Upper lobe of left lung (tissue), 6 donors: ENCODE data around the gene ARL4D. TPM values are rescaled to one million over a fixed set of nuclear protein-coding genes. Genes with fewer than 3 reads are reported as not detected.

Experiments used
- ATAC-seq, 2 donors: fragments of 200-7000 bp; cut with Tn5 transposase; one replicate each; pipeline ENCODE4 v1.9.1; 2022; ENCODE audit warnings: mild to moderate bottlenecking in 2 of 2, moderate library complexity in 2 of 2; ENCODE audit not compliant: low FRiP score in 2 of 2
- DNase-seq, 2 donors: peaks; one replicate each; pipeline ENCODE4 v3.0.0-alpha.2; 2019 to 2020
- H3K27ac ChIP-seq, 4 donors: fragments of 200-600 bp; sonication (generic); one replicate each; pipeline ENCODE4 v1.5.1; 2016 to 2019
- H3K27me3 ChIP-seq, 4 donors: fragments of 200-600 bp; sonication (generic); one replicate each; pipeline ENCODE4 v1.5.1; 2017 to 2019
- H3K36me3 ChIP-seq, 4 donors: fragments of 200-600 bp; sonication (generic); one replicate each; pipeline ENCODE4 v1.5.1; 2016 to 2019
- H3K4me1 ChIP-seq, 4 donors: fragments of 200-600 bp; sonication (generic); one replicate each; pipeline ENCODE4 v1.5.1; 2018 to 2019
- H3K4me3 ChIP-seq, 4 donors: fragments of 200-600 bp; sonication (generic); one replicate each; pipeline ENCODE4 v1.5.1; 2017 to 2019; ENCODE audit warnings: mild to moderate bottlenecking in 2 of 4, moderate library complexity in 1 of 4
- H3K9me3 ChIP-seq, 4 donors: fragments of 200-600 bp; sonication (generic); one replicate each; pipeline ENCODE4 v1.5.1; 2018 to 2019
- CTCF ChIP-seq, 6 experiments: fragments of 450-650 bp in 4 of 6; fragments of 200-600 bp in 2 of 6; sonication (generic) in 2 of 6; IDR thresholded peaks; one replicate each; pipeline ENCODE4 v1.5.1; 2016 to 2019; ENCODE audit warnings: antibody characterized with exemption in 6 of 6
- EP300 ChIP-seq, 4 donors: sonication (generic); formaldehyde crosslinking; IDR thresholded peaks; one replicate each; pipeline ENCODE4 v1.5.1; 2017; ENCODE audit warnings: antibody characterized with exemption in 4 of 4, control low read depth in 2 of 4
- POLR2A ChIP-seq, 4 donors: fragments of 450-650 bp; IDR thresholded peaks; one replicate each; pipeline ENCODE4 v1.5.1; 2016 to 2017; ENCODE audit warnings: antibody characterized with exemption in 4 of 4, mild to moderate bottlenecking in 2 of 4
- POLR2AphosphoS5 ChIP-seq, 2 donors: sonication (generic); formaldehyde crosslinking; IDR thresholded peaks; one replicate each; pipeline ENCODE4 v1.5.1; 2017; ENCODE audit warnings: antibody characterized with exemption in 2 of 2
- WGBS, 2 donors: methylation state at CpG; one replicate each; pipeline ENCODE4 v1.1.5; 2017 to 2018; 5-methylcytosine and 5-hydroxymethylcytosine counted together
- total RNA-seq, 6 donors: library from RNA; depleted of rRNA in 4 of 6; stranded (reverse); fragments of >200 nt in 4 of 6; gene quantifications; one replicate each; pipeline versions ENCODE4 v1.1.0 to v1.2.1, GENCODE V29; 2016 to 2021
- donor health status: DM: no; HTN: no; CAD: no; lungs with moderate emphysema.
- donor health status: DM: no; HTN: yes; CAD: no; lungs with severe emphysema.

Gene ARL4D
- total RNA-seq, 6 donors from 2014 or later = 6.5 to 24.2 (median 9.4) TPM

- 57 to 63% methylated on average over 6 of the region's 6 CpGs for WGBS, 2 donors
- DNase-seq (no peak), ATAC-seq (peak in 1 of 2 donors; percentile 74)
- H3K4me3 ChIP-seq = no peak overlapping the region
- no peaks in the 10 kb centered on the region for H3K36me3 ChIP-seq
- no peak for TF ChIP-seq CTCF (IDR thresholded peaks at IDR 0.05)
- no peak for TF ChIP-seq POLR2AphosphoS5 (IDR thresholded peaks at IDR 0.05)
- TF ChIP-seq POLR2A (IDR thresholded peaks at IDR 0.05) = no peak
- no peak for TF ChIP-seq EP300 (IDR thresholded peaks at IDR 0.05)
- no peaks in the 10 kb centered on the region for H3K9me3 ChIP-seq
- peak overlapping the region in 1 of 4 donors; percentile 23 for H3K27ac ChIP-seq
- H3K27me3 ChIP-seq = no peaks in the 10 kb centered on the region
- peaks cover 4 to 33% (median 14%) of the 10 kb centered on the region in 4 donors for H3K4me1 ChIP-seq
Observed at GRCh38 chr17:43410557-43411368, 12.0 kb downstream of the ARL4D start.

GRCh38 chr17:43411369-43411677 is 12.5 kb downstream of the ARL4D start:
- peaks cover 4 to 33% (median 14%) of the 10 kb centered on the region in 4 donors for H3K4me1 ChIP-seq
- H3K36me3 ChIP-seq = no peaks in the 10 kb centered on the region
- no peak overlapping the region for H3K4me3 ChIP-seq
- TF ChIP-seq CTCF (IDR thresholded peaks at IDR 0.05) = no peak
- TF ChIP-seq POLR2AphosphoS5 (IDR thresholded peaks at IDR 0.05) = no peak
- TF ChIP-seq POLR2A (IDR thresholded peaks at IDR 0.05) = no peak
- TF ChIP-seq EP300 (IDR thresholded peaks at IDR 0.05) = no peak
- DNase-seq = no peak
- ATAC-seq = no peak
- H3K9me3 ChIP-seq = no peaks in the 10 kb centered on the region
- peak overlapping the region in 2 of 4 donors; percentile 7 to 23 for H3K27ac ChIP-seq
- no peaks in the 10 kb centered on the region for H3K27me3 ChIP-seq

GRCh38 chr17:43411749-43412148 is 13.0 kb downstream of the ARL4D start:
- Histone ChIP-seq H3K9me3 (no peaks in the 10 kb centered on the region), H3K4me1 (peaks cover 4 to 32% (median 16%) of the 10 kb centered on the region in 4 donors)
- WGBS, 2 donors = 54 to 61% methylated on average over 6 of the region's 6 CpGs

GRCh38 chr17:43412166-43412565 is 13.4 kb downstream of the ARL4D start:
- Histone ChIP-seq H3K4me1 (peaks cover 3 to 32% (median 20%) of the 10 kb centered on the region in 4 donors), H3K27me3 (no peaks in the 10 kb centered on the region), H3K36me3 (no peaks in the 10 kb centered on the region), H3K27ac (no peak overlapping the region), H3K9me3 (no peaks in the 10 kb centered on the region), H3K4me3 (no peak overlapping the region)
- TF ChIP-seq POLR2AphosphoS5 (IDR thresholded peaks at IDR 0.05) (no peak), POLR2A (IDR thresholded peaks at IDR 0.05) (no peak), EP300 (IDR thresholded peaks at IDR 0.05) (no peak), CTCF (IDR thresholded peaks at IDR 0.05) (no peak)
- ATAC-seq = no peak
- WGBS, 2 donors = 86 to 89% methylated on average over 1 of the region's 1 CpG
- no peak for DNase-seq

More at GRCh38 chr17:43411749-43412148, 13.0 kb downstream of the ARL4D start:
- H3K27me3 ChIP-seq = no peaks in the 10 kb centered on the region
- no peaks in the 10 kb centered on the region for H3K36me3 ChIP-seq
- DNase-seq (no peak), ATAC-seq (no peak)
- TF ChIP-seq POLR2A (IDR thresholded peaks at IDR 0.05) (no peak), CTCF (IDR thresholded peaks at IDR 0.05) (no peak), POLR2AphosphoS5 (IDR thresholded peaks at IDR 0.05) (no peak), EP300 (IDR thresholded peaks at IDR 0.05) (no peak)
- H3K27ac ChIP-seq = peak overlapping the region in 2 of 4 donors; percentile 7 to 23
- H3K4me3 ChIP-seq = no peak overlapping the region
